Testis (tissue), 2 donors: Measurements from ENCODE around the gene GPHN.

ENCODE experiments used
- POLR2A ChIP-seq: fragments of 450-650 bp; IDR thresholded peaks from one replicate; pipeline ENCODE4 v1.6.1; 2017; ENCODE audit warnings: antibody characterized with exemption, mild to moderate bottlenecking, moderate library complexity
- TF ChIP-seq, protein P1 (sequence below), 3 experiments: fragments of 450-650 bp in 2 of 3; fragments of 200-600 bp in 1 of 3; sonication (generic) in 1 of 3; IDR thresholded peaks; one replicate each; pipeline ENCODE4 v1.5.1; 2016 to 2019; ENCODE audit warnings: antibody characterized with exemption in 3 of 3, mild to moderate bottlenecking in 2 of 3, moderate library complexity in 1 of 3

- TF ChIP-seq, protein P1, sequence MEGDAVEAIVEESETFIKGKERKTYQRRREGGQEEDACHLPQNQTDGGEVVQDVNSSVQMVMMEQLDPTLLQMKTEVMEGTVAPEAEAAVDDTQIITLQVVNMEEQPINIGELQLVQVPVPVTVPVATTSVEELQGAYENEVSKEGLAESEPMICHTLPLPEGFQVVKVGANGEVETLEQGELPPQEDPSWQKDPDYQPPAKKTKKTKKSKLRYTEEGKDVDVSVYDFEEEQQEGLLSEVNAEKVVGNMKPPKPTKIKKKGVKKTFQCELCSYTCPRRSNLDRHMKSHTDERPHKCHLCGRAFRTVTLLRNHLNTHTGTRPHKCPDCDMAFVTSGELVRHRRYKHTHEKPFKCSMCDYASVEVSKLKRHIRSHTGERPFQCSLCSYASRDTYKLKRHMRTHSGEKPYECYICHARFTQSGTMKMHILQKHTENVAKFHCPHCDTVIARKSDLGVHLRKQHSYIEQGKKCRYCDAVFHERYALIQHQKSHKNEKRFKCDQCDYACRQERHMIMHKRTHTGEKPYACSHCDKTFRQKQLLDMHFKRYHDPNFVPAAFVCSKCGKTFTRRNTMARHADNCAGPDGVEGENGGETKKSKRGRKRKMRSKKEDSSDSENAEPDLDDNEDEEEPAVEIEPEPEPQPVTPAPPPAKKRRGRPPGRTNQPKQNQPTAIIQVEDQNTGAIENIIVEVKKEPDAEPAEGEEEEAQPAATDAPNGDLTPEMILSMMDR (IDR thresholded peaks at IDR 0.05), result no peak
- TF ChIP-seq POLR2A, result no peak
Observed at GRCh38 chr14:66507181-66507721, 696 bp upstream of the GPHN start.
